GM12878 (cell line): ENCODE data around the gene PITPNC1. TPM values are rescaled to one million over a fixed set of nuclear protein-coding genes. Genes with fewer than 3 reads are reported as not detected.
"Not testable (repeated sequence)": the region's sequence is repeated elsewhere in the genome, so short reads cannot be mapped to it uniquely, and the experiment has no call there.

ENCODE experiments used
- ATAC-seq: fragments of 200-7000 bp; cut with Tn5 transposase; 3 replicates; pipeline ENCODE4 v1.9.1; 2020; ENCODE audit warnings: mild to moderate bottlenecking, moderate library complexity
- BruUV-seq: library from RNA; stranded (reverse); fragments of 400-500 nt; replicated peaks from 2 replicates; lab custom pipeline; 2021; lab: Mats Ljungman, UMichigan
- CTCF ChIA-PET: fragments of 300-600 bp; sonication (Branson Sonifier 250); formaldehyde crosslinking; extraction: SDS; loops from one replicate; lab custom pipeline; 2021; ENCODE audit warnings: inconsistent platforms; lab: Yijun Ruan, JAX
- POLR2A ChIA-PET: fragments of 350-600 bp; formaldehyde crosslinking; extraction: SDS; loops from one replicate; lab custom pipeline; 2021; ENCODE audit warnings: inconsistent platforms; lab: Charles Lee
- RAD21 ChIA-PET: fragments of 300-600 bp; sonication (Branson Sonifier 250); formaldehyde crosslinking; loops from one replicate; lab custom pipeline; 2023; ENCODE audit warnings: antibody characterized with exemption; ENCODE audit not compliant: unreplicated experiment; lab: Charles Lee
- SMC1A ChIA-PET: fragments of 300-600 bp; sonication (Branson Sonifier 250); formaldehyde crosslinking; loops from one replicate; lab custom pipeline; 2023; ENCODE audit not compliant: unreplicated experiment, uncharacterized antibody; lab: Charles Lee
- DNase-seq: peaks from one replicate; pipeline ENCODE4 v3.0.0-alpha.2; 2011; ENCODE audit warnings: low read depth, low spot score
- FAIRE-seq: peaks from 3 replicates; lab custom pipeline; 2011; peaks lifted over from hg19 to GRCh38; lab: Jason Lieb, UNC
- H2AFZ ChIP-seq: 2 replicates; pipeline ENCODE4 v1.6.0; 2011; ENCODE audit warnings: low read depth, low read length, control low read depth; ENCODE audit not compliant: control insufficient read depth
- H3K27ac ChIP-seq: 2 replicates; pipeline ENCODE4 v1.5.1; 2011; ENCODE audit warnings: control low read depth; ENCODE audit not compliant: control insufficient read depth, insufficient read depth
- H3K27me3 ChIP-seq, 2 experiments: replicated peaks in 1 of 2; 2 replicates each; pipeline versions ENCODE4 v1.6.0 to v1.6.1; 2011; ENCODE audit warnings: low read length in 1 of 2; ENCODE audit not compliant: control insufficient read depth in 2 of 2, insufficient read depth in 2 of 2
- H3K36me3 ChIP-seq, 2 experiments: 2 replicates each; pipeline ENCODE4 v1.5.1; 2011; ENCODE audit warnings: low read length in 1 of 2; ENCODE audit not compliant: control insufficient read depth in 2 of 2, insufficient read depth in 2 of 2
- H3K4me1 ChIP-seq: 2 replicates; pipeline ENCODE4 v1.6.1; 2011; ENCODE audit warnings: mild to moderate bottlenecking, low read length, moderate library complexity, mixed read lengths; ENCODE audit not compliant: control insufficient read depth, insufficient read depth
- H3K4me2 ChIP-seq: 2 replicates; pipeline ENCODE4 v1.6.0; 2011; ENCODE audit warnings: control low read depth; ENCODE audit not compliant: control insufficient read depth, insufficient read depth
- H3K4me3 ChIP-seq: fragments of 200-600 bp; sonication (generic); 2 replicates; pipeline ENCODE4 v1.5.1; 2016
- H3K79me2 ChIP-seq: 2 replicates; pipeline ENCODE4 v1.6.0; 2011; ENCODE audit warnings: low read length; ENCODE audit not compliant: control insufficient read depth, insufficient read depth
- H3K9ac ChIP-seq: 2 replicates; pipeline ENCODE4 v1.8.0; 2011; ENCODE audit warnings: low read length, control low read depth, mixed read lengths; ENCODE audit not compliant: control insufficient read depth, insufficient read depth
- H3K9me3 ChIP-seq: replicated peaks from 3 replicates; pipeline ENCODE4 v1.5.1; 2011; ENCODE audit warnings: mild to moderate bottlenecking, low read length; ENCODE audit not compliant: control insufficient read depth, insufficient read depth
- H4K20me1 ChIP-seq: 2 replicates; pipeline ENCODE4 v1.6.0; 2011; ENCODE audit not compliant: control insufficient read depth, insufficient read depth
- MLLT1 ChIP-seq: fragments of 450-650 bp; IDR thresholded peaks from 2 replicates; pipeline ENCODE4 v1.6.1; 2016; ENCODE audit warnings: mild to moderate bottlenecking
- RUNX3 ChIP-seq: IDR thresholded peaks from 2 replicates; pipeline ENCODE4 v1.6.1; 2012; ENCODE audit warnings: low read length, inconsistent platforms
- ZBTB33 ChIP-seq: fragments of 450-650 bp; IDR thresholded peaks from 2 replicates; pipeline ENCODE4 v1.6.1; 2017; ENCODE audit warnings: mild to moderate bottlenecking
- ZNF24 ChIP-seq: fragments of 450-650 bp; IDR thresholded peaks from 2 replicates; pipeline ENCODE4 v1.6.1; 2017; ENCODE audit warnings: antibody characterized with exemption, mild to moderate bottlenecking
- whole genome bisulfite sequencing: methylation state at CpG from one replicate; pipeline ENCODE4 v1.1.6; 2016; ENCODE audit warnings: low lambda C conversion rate; ENCODE audit not compliant: insufficient replicate concordance, insufficient coverage; ENCODE audit errors: missing lambda C conversion rate; 5-methylcytosine and 5-hydroxymethylcytosine counted together
- in situ Hi-C: fragments of 300-500 bp; cut with MboI; formaldehyde crosslinking; loops from 9 replicates; pipeline ENCODE4 v1.14.3; 2018; ENCODE audit warnings: mixed read lengths
- intact Hi-C: fragments of 100-400 bp; cut with micrococcal nuclease; formaldehyde crosslinking; loops from one replicate; pipeline ENCODE4 v1.14.2; 2022; ENCODE audit not compliant: unreplicated experiment
- polyA plus RNA-seq, 11 experiments: library from polyadenylated mRNA; depleted of rRNA in 4 of 11; unstranded in 6 of 11; stranded (reverse) in 5 of 11; fragments of >200 nt; fragmentation: Nextera tagmentation in 4 of 11; fragmentation: Illumina TruSeq in 1 of 11; extraction: Ambion mirVana in 4 of 11; extraction: Trizol in 1 of 11; gene quantifications; 1 replicate in 1 of 11; 2 replicates in 10 of 11; pipeline versions ENCODE4 v1.2.1 to v1.2.3, GENCODE V29; 2011 to 2016; ENCODE audit warnings: inconsistent platforms in 2 of 11, missing spikeins in 2 of 11, low read depth in 1 of 11
- total RNA-seq, 4 experiments: library from RNA; depleted of rRNA in 3 of 4; stranded (reverse); fragments of >200 nt in 3 of 4; fragmentation: Illumina TruSeq in 1 of 4; extraction: Trizol in 1 of 4; gene quantifications; 2 replicates each; pipeline versions ENCODE4 v1.2.1 to v1.2.3, GENCODE V29; 2013 to 2021

PITPNC1 gene
- total and polyA plus RNA-seq, 10 of the 15 experiments (the other 5 are each of a cell fraction or from before 2014, with no cell fraction given): 12.2 to 62.4 (median 47.3) TPM

- ChIA-PET POLR2A (interaction anchor here (1.1 kb wide), 1 partner anchor 43 kb away, joined by 3 read pairs; no protein-coding TSS in a partner anchor), RAD21 (interaction anchor here (1.2 to 1.6 kb wide), 2 partner anchors 43 to 86 kb away, joined by 3 to 4 read pairs; no protein-coding TSS in a partner anchor), CTCF (interaction anchor here (0.6 to 1.6 kb wide), 5 partner anchors 16 to 82 kb away, joined by 3 to 4 read pairs (median 4); no protein-coding TSS in a partner anchor), SMC1A (interaction anchor here (1.0 to 2.4 kb wide), 3 partner anchors 41 to 178 kb away, joined by 4 to 5 read pairs (median 4); no protein-coding TSS in a partner anchor)
- H3K9ac ChIP-seq, H4K20me1 ChIP-seq, FAIRE-seq, H3K4me3 ChIP-seq, H3K36me3 ChIP-seq, H3K27ac ChIP-seq, H2AFZ ChIP-seq, in situ Hi-C loops, DNase-seq, H3K9me3 ChIP-seq, H3K27me3 ChIP-seq, BruUV-seq, H3K4me2 ChIP-seq, ATAC-seq, intact Hi-C loops: not testable (repeated sequence)
- Histone ChIP-seq H3K79me2 (peaks cover 26% of the 10 kb centered on the region), H3K4me1 (peaks cover 57% of the 10 kb centered on the region)
- peak; percentile 51; the same call in 1 of the 2 replicates for TF ChIP-seq ZBTB33
- 75% methylated on average over 10 of the region's 10 CpGs for WGBS
Observed at GRCh38 chr17:67516571-67516970, 139.5 kb downstream of the PITPNC1 start.

- SMC1A ChIA-PET: interaction anchor here (1.0 to 2.4 kb wide), 4 partner anchors 15 to 178 kb away, joined by 3 to 7 read pairs (median 4); no protein-coding TSS in a partner anchor
- BruUV-seq: no TSS peak
- no peaks in the 10 kb centered on the region for H4K20me1 ChIP-seq
- H3K9ac ChIP-seq: no peak overlapping the region
- no peak overlapping the region for H2AFZ ChIP-seq
- no peak overlapping the region for H3K4me3 ChIP-seq
- peaks cover 23% of the 10 kb centered on the region for H3K79me2 ChIP-seq
- CTCF ChIA-PET: interaction anchor here (1.0 to 1.6 kb wide), 2 partner anchors 42 to 43 kb away, joined by 4 to 5 read pairs; no protein-coding TSS in a partner anchor
- ATAC-seq: no peak
- H3K27me3 ChIP-seq: no peaks in the 10 kb centered on the region
- peak; percentile 94 for TF ChIP-seq ZNF24
- 0 out of 2 replicates have a peak, but pooled peaks have one; percentile 20 for TF ChIP-seq RUNX3
- no peak for TF ChIP-seq MLLT1
- no peak for FAIRE-seq
- H3K36me3 ChIP-seq: peaks cover 0 to 1% of the 10 kb centered on the region in 2 experiments; a peak in 1 of 4 replicates
- in situ Hi-C loops (no loop called here), intact Hi-C loops (no loop called here)
- POLR2A ChIA-PET: interaction anchor here (1.1 kb wide), 1 partner anchor 42 kb away, joined by 3 read pairs; no protein-coding TSS in a partner anchor
- no peaks in the 10 kb centered on the region; the same call in 1 of the 3 replicates for H3K9me3 ChIP-seq
- no peak for DNase-seq
- RAD21 ChIA-PET: interaction anchor here (1.2 to 1.6 kb wide), 3 partner anchors 42 to 85 kb away, joined by 3 to 4 read pairs (median 4); no protein-coding TSS in a partner anchor
- no peak overlapping the region for H3K27ac ChIP-seq
- H3K4me2 ChIP-seq: no peak overlapping the region
- peaks cover 57% of the 10 kb centered on the region for H3K4me1 ChIP-seq
- WGBS: 0% methylated on average over 1 of the region's 1 CpG
Observed at GRCh38 chr17:67517325-67517724, 140.2 kb downstream of the PITPNC1 start.
